NCI-H460 (cell line): Measurements from ENCODE around the gene EIF2D. TPM values are rescaled to one million over a fixed set of nuclear protein-coding genes. Genes with fewer than 3 reads are reported as not detected.
"Not testable (repeated sequence)": the region's sequence is repeated elsewhere in the genome, so short reads cannot be mapped to it uniquely, and the experiment has no call there.

ENCODE experiments used
- DNase-seq: peaks from one replicate; pipeline ENCODE4 v3.0.0-alpha.2; 2016; ENCODE audit warnings: low read depth; ENCODE audit errors: extremely low read depth
- total RNA-seq: library from RNA; depleted of rRNA; stranded (reverse); fragments of >200 nt; shearing (Covaris generic); gene quantifications from 2 replicates; pipeline ENCODE4 v1.2.3, GENCODE V29; 2014

EIF2D gene
- total RNA-seq, 1 experiment from 2014 or later, result 114 TPM

- DNase-seq, result no peak
These were observed 23.7 kb upstream of the EIF2D start for GRCh38 chr1:206635978-206636345.

DNA sequence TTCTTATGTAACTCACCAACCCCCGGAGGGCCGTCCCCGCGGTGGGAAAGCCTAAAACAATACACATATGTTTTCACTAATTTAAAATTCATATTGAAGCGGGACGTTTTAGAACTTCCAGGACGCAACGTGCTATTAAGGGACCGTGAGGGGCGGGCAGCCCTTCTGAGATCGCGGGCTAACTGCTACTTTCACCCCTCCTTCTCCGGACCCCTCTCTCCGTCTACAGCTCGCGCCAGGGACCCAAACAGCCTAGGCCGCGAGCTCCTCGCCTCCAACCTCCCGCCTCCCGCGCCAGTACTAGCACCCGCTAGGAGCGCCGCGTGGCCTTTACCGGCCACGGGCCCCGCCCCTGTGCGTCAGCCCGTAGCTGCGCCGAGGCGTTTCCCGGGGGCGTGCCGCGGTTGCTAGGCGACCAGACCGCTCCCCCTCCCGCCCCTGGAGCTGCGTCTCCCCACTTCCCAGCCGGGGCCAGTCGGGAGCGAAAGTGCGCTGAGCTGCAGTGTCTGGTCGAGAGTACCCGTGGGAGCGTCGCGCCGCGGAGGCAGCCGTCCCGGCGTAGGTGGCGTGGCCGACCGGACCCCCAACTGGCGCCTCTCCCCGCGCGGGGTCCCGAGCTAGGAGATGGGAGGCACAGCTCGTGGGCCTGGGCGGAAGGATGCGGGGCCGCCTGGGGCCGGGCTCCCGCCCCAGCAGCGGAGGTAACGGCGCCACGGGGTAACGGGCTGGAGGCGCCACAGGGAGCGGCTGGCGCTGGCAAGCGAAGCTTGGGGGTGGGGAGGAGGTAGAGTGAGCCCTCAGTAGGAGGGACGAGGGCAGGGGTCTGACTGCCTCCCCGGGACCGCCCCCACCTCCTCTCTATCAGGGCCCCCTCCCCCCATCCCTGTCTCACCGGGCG is 23.1 kb upstream of the EIF2D start, which contains the start of gene DYRK3:
TSS of gene DYRK3 (plus strand) at position 457 of the 898 bp plus-strand sequence. CDS start at position 625, 168 bp downstream.
- DNase-seq, result peak; percentile 94

DNA sequence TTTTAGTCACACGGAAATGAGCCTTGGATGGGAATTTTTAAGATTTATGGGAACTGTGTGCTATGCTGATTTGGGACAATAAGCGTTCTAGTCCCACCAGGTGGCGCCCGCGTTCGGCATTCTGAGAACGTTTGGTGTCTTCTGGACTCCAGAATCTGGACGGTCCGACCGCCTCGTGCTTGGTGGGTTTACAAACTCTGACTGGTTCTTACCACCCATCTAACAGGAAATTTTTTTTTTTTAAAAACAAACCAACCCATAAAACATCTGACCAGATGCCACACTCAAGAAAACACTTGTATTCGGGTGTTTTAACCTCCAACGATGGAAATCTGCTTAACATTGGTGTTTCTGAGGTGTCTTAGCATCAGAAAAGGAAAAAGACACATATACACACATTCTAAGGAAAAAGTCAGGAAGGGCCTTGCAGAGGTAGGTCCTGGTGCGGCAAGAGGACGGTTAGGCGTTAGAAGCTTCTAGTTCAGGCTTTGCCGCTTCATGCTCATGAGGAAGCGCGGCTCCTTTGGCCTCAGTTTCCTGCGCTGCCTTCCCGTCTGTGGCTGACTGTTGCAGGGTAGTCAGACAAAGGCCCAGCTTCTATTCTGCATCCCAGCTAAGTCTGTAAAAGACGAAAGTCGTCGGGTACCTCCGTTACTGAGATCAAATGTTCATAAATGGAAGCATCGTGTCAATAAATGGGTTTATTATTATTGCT is 22.3 kb upstream of the EIF2D start:
- peak; percentile 91 for DNase-seq

DNA sequence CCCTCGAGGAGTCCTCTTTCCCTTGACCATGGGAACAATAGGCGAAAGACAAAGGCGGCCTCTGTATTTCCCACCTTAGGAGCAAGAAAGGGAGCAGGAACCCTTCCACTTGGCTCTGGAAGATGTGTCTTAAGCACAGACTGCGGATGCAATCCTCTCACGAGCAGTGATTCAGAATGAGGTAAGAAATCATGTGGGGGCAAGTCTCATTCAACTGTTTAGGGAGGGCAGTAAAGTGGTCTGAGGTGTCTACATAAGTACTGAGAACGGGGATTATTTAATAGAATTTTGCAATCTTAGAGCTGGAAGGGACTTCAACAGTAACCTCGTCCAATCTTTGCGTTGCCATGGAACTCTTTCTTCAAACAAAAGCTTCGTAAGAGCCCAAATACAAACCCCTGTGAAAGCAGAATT is 21.4 kb upstream of the EIF2D start:
- DNase-seq, result no peak

- DNase-seq, result peak; percentile 59
These were observed 18.8 kb upstream of the EIF2D start for GRCh38 chr1:206631085-206631509.

GRCh38 chr1:206628916-206629315 is 16.7 kb upstream of the EIF2D start:
- DNase-seq, result no peak

- DNase-seq, result not testable (repeated sequence)
These were observed 14.1 kb upstream of the EIF2D start for GRCh38 chr1:206626396-206626795.

DNA sequence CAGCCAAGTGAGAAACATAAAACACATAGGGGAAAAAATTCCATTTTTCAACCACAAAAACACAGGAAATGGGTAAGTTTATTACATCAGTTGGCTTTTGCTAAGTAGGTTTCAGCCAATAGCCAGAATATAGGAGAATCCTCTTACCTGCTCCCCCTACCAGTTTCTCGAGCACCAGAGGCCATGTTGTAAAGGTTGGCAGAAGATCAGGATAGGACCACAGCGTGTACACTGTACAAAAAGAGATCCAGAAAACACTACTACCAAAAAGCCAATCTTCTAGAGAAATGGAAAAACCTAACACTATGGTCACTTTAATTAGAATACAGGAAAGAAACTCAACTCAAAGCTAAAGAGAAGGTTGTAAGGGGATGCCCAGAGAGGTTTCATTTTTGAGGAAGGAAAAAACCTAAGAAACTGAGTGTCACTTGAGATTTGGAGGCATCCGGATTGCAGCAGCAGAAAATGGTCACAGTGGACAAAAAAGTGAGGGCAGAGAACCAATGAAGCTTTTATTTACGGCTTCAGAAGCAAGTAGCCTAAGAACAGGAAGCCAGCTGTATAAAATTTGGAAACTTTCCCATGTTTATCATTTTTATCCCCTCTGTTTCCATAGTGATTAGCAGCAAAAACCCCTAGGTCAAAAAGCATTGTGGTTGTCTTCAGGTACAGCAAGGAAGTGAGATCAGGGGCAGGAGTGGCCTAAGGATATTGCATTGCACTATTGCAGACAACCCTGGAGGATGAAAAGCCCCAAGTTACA is 2.9 kb downstream of the EIF2D start:
- no peak for DNase-seq

DNA sequence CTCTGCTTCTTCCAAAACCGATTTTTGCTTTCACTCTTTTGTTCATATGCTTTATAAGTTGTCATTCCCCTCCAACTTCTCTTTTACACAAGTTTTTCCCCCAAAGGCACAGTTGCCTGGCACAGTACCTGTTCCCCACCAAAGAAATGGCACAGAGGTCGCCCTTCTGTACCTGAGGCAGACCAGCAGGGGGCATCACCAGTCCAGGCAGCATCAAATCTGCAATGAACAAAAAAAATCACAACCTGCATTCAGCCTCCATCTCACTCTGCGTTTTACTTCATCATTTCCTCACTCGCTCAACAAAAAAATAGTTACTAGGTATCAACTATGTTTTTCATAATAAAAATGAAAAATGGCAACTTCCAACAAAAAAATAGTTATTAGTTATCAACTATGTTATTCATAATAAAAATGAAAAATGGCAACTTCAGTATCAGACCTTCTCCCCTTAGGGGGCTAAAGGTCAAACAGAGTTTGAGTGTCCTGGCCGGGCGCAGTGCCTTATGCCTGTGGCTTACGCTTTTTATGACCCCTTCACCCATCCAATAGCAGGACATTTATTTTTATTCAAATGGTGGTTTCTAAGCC is 4.1 kb downstream of the EIF2D start:
- peak; percentile 46 for DNase-seq

GRCh38 chr1:206606867-206607266 is 5.4 kb downstream of the EIF2D start:
- DNase-seq, result peak; percentile 33

- DNase-seq, result no peak
These were observed 7.4 kb downstream of the EIF2D start for GRCh38 chr1:206604861-206605260.

DNA sequence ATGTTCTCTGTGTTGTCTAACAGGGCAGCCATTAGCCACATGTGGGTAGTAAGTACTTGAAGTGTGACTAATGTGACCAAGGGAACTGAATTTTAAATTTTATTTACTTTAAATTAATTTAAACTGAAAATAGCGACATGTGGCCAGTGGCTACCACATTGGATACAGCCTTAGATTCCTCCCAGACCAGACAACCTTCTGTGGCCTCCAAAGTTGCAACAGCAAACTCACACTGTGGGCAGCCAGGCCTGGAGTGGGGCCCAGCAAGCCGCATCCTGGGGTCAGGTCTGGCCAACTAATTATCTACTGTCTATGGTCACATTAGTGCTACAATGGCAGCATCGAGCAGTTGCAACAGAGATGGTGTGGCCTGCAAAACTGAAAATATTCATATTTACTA is 11.7 kb downstream of the EIF2D start:
- no peak for DNase-seq

DNA sequence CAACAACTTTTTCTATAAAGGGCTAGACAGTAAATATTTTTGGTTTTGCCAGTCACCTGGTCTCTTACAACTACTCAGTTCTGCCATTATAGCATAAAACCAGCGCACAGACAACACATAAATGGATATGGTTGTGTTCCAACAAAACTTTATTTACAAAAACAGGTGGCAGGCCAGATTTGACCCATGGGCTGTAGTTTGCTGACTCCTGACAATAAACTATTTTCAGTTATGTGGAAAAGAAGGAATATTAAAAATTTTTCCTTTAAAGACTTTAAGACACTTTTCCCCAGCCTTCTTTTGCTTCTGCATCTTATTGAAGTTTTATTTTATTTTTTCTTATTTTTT is 16.0 kb downstream of the EIF2D start:
- no peak for DNase-seq

DNA sequence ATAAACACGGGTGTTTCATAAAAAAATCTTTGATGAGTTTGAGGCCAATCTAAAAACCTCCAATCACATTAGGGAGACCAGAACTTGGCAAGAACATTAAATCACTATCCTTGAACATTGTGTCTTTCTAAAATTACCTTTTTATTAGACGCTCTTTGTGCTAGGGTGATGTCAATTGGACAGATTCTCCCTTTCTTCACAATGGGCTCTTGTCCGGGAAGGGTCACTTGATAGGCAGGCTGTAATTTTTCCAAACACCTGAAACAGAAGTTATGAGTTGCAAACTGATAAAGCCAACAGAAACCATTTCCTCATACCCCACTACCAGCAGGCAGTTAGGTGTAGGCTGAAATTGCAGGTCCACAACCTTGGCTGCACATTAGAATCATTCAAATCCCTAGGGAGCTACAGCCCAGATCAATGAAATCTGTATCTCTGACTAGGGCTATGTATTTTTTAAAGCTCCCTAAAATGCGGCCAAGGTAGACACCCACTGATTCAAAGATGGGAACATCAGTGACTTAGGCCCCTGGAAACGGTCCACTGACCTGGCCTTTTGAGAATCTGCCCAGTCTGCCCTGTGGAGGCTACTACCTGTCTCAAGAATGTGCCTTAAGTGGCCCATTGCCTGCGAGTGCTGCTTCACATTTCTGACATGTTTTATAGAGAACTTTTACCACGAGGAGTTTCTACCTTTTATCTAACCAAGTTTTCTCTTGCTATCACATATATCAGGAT is 16.5 kb downstream of the EIF2D start:
- no peak for DNase-seq

DNA sequence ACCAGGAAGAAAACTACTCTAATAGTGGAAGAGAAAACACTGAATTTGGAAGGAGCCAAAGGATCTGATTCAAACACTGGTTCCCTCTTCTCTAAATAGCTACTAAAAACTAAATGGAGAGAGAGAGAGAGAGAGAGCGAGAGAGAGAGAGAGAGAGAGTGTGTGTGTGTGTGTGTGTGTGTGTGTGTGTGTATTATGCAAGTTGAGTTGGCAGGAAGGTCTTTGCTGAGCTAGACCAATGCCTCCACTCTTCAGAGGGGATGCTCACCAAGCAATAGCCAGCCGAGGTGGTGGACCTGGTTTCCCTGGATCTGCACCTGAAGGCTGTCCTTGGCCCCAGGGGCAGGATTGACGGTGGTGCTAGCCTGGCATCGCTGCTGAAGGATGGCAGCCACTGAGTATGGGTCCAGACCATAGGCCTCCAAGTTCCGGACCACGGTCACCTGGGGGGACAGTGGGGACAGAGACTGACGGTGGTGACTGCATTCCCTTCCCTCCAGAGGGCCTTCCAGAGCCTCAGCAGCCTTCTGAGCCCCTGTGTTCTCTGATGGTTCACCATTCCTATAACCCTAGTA is 18.8 kb downstream of the EIF2D start:
- DNase-seq, result no peak

DNA sequence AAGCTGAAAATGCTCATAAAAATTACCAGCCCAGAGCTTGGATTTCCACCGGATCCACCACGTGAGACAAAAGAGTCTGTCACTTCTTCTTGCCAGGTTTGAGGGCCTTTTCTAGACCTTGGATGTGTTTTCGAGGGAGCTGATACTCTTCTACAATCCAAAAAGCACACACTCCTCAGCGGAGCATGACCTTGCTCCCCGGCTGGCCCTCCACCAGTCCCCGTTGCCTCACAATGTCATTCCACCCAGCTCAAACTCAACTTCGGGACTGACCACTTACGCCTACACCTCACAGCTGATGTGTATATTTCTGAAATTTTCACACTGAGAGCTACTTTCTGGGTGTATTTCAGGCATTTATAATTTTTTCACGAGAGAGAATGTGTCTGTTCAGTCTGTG is 20.6 kb downstream of the EIF2D start:
- no peak for DNase-seq

DNA sequence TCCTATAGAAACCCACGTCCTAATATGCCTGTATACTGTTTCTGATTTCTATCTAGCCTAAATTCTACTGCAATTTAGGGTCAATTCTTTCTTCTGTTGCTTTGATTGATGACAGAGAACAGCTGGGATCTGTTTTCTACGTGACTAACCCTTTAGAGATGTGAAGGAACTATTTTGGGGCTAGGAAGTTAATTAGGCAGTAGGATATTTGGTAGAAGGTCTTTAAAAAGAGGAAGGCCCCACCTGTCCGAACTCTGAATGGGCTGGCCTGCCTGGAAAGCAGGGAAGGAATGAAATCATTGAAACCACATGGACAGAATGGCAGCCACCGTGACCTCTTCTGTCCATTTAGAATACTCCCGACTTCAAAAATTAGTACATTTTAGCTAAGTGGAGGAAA is 21.0 kb downstream of the EIF2D start:
- no peak for DNase-seq

GRCh38 chr1:206590025-206590758 is 22.1 kb downstream of the EIF2D start:
- DNase-seq, result no peak

- no peak for DNase-seq
These were observed 23.1 kb downstream of the EIF2D start for GRCh38 chr1:206589206-206589605.
